Measurements from ENCODE around the gene MC1R. TPM values are rescaled to one million over a fixed set of nuclear protein-coding genes. Genes with fewer than 3 reads are reported as not detected.
A peak's percentile ranks its signal among the peaks of the same experiment; 100 is the strongest.

MC1R gene
- total RNA-seq, 4 donors from 2014 or later: 3.6 to 29.3 (median 8.9) TPM

GRCh38 chr16:89922477-89922883, 3.8 kb downstream of the MC1R start:
- Histone ChIP-seq H3K9me3 (no peaks in the 10 kb centered on the region), H3K27me3 (peaks cover 63% of the 10 kb centered on the region), H3K27ac (peak overlapping the region; percentile 81), H3K4me1 (peaks cover 69% of the 10 kb centered on the region), H3K4me3 (peak overlapping the region; percentile 56), H3K36me3 (no peaks in the 10 kb centered on the region)
- TF ChIP-seq EP300 (IDR thresholded peaks at IDR 0.05): no peak
- no peak for TF ChIP-seq CTCF (IDR thresholded peaks at IDR 0.05)
- TF ChIP-seq POLR2A (IDR thresholded peaks at IDR 0.05): no peak
- no peak for TF ChIP-seq POLR2AphosphoS5 (IDR thresholded peaks at IDR 0.05)
- peak in 1 of 2 donors; percentile 87 for DNase-seq (ENCODE audit: low spot score in 2 of 2)
- WGBS: 5% methylated on average over 4 of the region's 31 CpGs

DNA sequence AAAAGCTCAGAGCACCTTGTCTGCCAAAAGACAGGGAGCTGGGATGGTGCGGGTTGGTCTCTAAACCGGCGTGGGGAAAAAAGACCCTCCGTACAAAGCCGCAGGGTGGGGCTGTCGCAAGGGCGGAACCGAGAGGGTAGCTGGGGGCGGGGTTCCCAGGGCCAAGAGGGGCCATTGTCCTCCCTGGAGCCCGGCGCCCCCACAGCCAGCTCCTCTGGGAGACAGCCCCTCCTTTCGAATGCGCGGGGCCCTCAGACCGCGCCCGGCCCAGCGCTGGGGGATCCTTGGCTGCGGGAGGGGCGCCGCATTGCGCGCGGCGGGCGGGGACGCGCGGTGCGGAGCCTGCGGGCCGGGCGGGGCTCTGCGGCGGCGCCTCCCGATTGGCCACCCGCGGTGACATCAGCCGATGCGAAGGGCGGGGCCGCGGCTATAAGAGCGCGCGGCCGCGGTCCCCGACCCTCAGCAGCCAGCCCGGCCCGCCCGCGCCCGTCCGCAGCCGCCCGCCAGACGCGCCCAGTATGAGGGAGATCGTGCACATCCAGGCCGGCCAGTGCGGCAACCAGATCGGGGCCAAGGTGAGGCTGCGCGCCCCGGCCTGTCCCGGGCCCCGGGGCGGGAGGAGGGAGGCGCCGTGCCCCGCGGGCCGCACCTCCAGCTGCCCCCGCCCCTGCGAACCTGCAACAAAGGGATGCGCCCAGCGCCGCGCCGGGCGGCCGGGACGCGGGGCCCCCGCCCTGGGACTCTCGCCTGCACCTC, 4.4 kb downstream of the MC1R start, which contains the start of gene TUBB3:
Gene TUBB3 (plus strand): TSS at position 459 of the 756 bp plus-strand sequence. CDS start 60 bp downstream, at position 519.
- Histone ChIP-seq H3K36me3 (no peaks in the 10 kb centered on the region), H3K27ac (peak within 1 kb of the TSS; percentile 81), H3K4me3 (peak within 1 kb of the TSS; percentile 56), H3K4me1 (peaks cover 63% of the 10 kb centered on the region), H3K9me3 (no peaks in the 10 kb centered on the region), H3K27me3 (peaks cover 65% of the 10 kb centered on the region)
- no CpG with 5 or more reads among the region's 88 CpGs for WGBS
- TF ChIP-seq POLR2AphosphoS5 (IDR thresholded peaks at IDR 0.05) (no peak), POLR2A (IDR thresholded peaks at IDR 0.05) (no peak), CTCF (IDR thresholded peaks at IDR 0.05) (no peak)
- DNase-seq (ENCODE audit: low spot score in 2 of 2): peak in 1 of 2 donors; percentile 67

DNA sequence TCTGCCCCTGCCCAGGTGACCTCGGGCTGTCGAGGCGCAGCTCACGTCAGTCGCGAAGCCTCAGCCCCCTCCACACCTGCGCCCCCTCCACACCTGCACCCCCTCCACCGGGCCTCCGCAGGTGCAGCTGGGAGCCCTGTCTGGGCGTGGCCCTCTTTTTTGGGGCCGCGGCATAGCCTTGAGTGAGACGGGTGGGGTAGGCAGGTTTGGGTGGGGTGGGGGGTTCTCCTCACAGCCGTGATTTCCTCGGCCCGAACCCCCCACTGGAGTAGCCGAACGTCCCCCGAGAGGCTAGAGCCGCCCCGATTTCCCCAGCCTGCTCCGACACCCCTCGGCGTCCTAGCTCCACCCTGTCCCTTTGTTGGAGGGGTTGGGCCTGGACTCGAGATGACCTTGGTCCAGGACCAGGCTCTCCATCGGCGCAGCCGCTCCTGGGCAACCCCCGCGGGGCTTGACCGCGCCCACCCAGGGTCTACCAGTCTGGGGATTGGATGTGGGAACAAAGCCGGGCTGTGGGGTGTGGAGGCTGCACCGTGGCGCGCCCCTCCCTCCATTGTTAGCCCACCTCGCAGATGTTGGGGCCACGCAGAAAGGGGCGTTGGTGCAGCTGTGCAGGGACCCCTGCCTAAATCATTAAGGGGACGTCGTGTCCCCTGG, 5.1 kb downstream of the MC1R start:
- Histone ChIP-seq H3K36me3 (no peaks in the 10 kb centered on the region), H3K27me3 (peaks cover 65% of the 10 kb centered on the region), H3K4me1 (peaks cover 56% of the 10 kb centered on the region), H3K27ac (no peak overlapping the region), H3K4me3 (peak overlapping the region; percentile 56), H3K9me3 (no peaks in the 10 kb centered on the region)
- peak in 1 of 2 donors; percentile 64 for DNase-seq (ENCODE audit: low spot score in 2 of 2)
- WGBS: no CpG with 5 or more reads among the region's 41 CpGs
- TF ChIP-seq POLR2A (IDR thresholded peaks at IDR 0.05): no peak
- no peak for TF ChIP-seq CTCF (IDR thresholded peaks at IDR 0.05)
- no peak for TF ChIP-seq EP300 (IDR thresholded peaks at IDR 0.05)

DNA sequence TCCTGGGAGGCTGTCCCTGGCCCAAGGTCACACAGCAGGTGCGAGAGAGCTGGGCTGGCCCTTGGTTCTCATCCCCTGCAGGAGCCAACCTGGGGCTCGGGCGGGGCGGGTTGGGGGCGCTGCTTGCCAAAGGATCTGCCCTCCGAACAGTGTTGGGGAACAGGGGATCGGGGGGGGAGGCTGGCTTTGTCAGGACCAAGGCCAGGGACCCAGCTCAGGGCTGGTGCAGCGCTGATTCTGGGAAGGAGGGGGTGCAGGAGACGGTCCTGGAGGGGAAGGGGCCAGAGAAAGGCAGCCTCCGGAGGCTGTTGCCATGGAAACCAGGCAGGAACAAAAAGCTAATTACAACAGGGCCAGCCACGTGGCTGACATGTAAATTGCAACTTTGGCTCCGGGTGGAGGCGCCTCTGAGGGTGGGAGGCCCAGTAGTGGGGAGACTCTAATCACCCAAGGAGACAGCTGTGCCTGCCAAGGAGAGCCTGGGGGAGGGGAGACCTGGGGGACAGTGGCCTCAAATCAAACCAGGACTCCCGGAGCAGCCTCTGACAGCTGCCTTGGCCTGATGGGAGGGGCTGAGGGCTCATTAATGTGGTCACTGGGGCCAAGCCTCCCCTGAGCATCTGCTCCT, 5.7 kb downstream of the MC1R start:
- peaks cover 54% of the 10 kb centered on the region for H3K4me1 ChIP-seq
- peak in 1 of 2 donors; percentile 68 for DNase-seq (ENCODE audit: low spot score in 2 of 2)

More for the DNA sequence above, 5.7 kb downstream of the MC1R start:
- Histone ChIP-seq H3K9me3 (no peaks in the 10 kb centered on the region), H3K4me3 (no peak overlapping the region), H3K27ac (no peak overlapping the region), H3K27me3 (peaks cover 65% of the 10 kb centered on the region), H3K36me3 (no peaks in the 10 kb centered on the region)
- WGBS: 10% methylated on average over 8 of the region's 14 CpGs
- TF ChIP-seq POLR2A (IDR thresholded peaks at IDR 0.05) (no peak), POLR2AphosphoS5 (IDR thresholded peaks at IDR 0.05) (no peak), CTCF (IDR thresholded peaks at IDR 0.05) (no peak), EP300 (IDR thresholded peaks at IDR 0.05) (no peak)
